Measurements from ENCODE around the gene GOLGA1.
"Not testable (repeated sequence)": the region's sequence is repeated elsewhere in the genome, so short reads cannot be mapped to it uniquely, and the experiment has no call there.

Gene GOLGA1

GRCh38 chr9:124858330-124859046, 82.4 kb downstream of the GOLGA1 start:
- no peak for ATAC-seq
- no peak for DNase-seq

GRCh38 chr9:124857533-124858162, 83.2 kb downstream of the GOLGA1 start:
- no peak for ATAC-seq
- DNase-seq: no peak

GRCh38 chr9:124855944-124856765, 84.7 kb downstream of the GOLGA1 start:
- DNase-seq: peak; percentile 49

GRCh38 chr9:124855566-124855943, 85.3 kb downstream of the GOLGA1 start:
- DNase-seq (no peak), ATAC-seq (no peak)

More at GRCh38 chr9:124855944-124856765, 84.7 kb downstream of the GOLGA1 start:
- ATAC-seq: peak; percentile 16

- ATAC-seq (no peak), DNase-seq (no peak)
Measured at GRCh38 chr9:124854822-124855221, 86.1 kb downstream of the GOLGA1 start.

GRCh38 chr9:124854161-124854560, 86.7 kb downstream of the GOLGA1 start:
- ATAC-seq: no peak

GRCh38 chr9:124853605-124854143, 87.2 kb downstream of the GOLGA1 start:
- DNase-seq (no peak), ATAC-seq (no peak)

More at GRCh38 chr9:124854161-124854560, 86.7 kb downstream of the GOLGA1 start:
- DNase-seq: no peak

GRCh38 chr9:124852829-124853531, 87.9 kb downstream of the GOLGA1 start, which contains the start of gene WDR38:
TSS of gene WDR38 (plus strand) at chr9:124853460. CDS start at chr9:124853532, 72 bp downstream.
- peak; percentile 86 for DNase-seq

GRCh38 chr9:124852121-124852828, 88.6 kb downstream of the GOLGA1 start:
- no peak for ATAC-seq
- DNase-seq: no peak

More at GRCh38 chr9:124852829-124853531, 87.9 kb downstream of the GOLGA1 start, which contains the start of gene WDR38:
- ATAC-seq: peak; percentile 85

GRCh38 chr9:124849801-124850200, 91.1 kb downstream of the GOLGA1 start:
- no peak for ATAC-seq
- no peak for DNase-seq

GRCh38 chr9:124846969-124847368, 93.9 kb downstream of the GOLGA1 start:
- no peak for ATAC-seq

GRCh38 chr9:124846467-124846866, 94.4 kb downstream of the GOLGA1 start:
- not testable (repeated sequence) for DNase-seq, ATAC-seq

More at GRCh38 chr9:124846969-124847368, 93.9 kb downstream of the GOLGA1 start:
- no peak for DNase-seq

- no peak for DNase-seq
- no peak for ATAC-seq
Measured at GRCh38 chr9:124844291-124844690, 96.6 kb downstream of the GOLGA1 start.

- ATAC-seq: no peak
- no peak for DNase-seq
Measured at GRCh38 chr9:124843456-124844034, 97.3 kb downstream of the GOLGA1 start.

- ATAC-seq: no peak
Measured at GRCh38 chr9:124841075-124841821, 99.6 kb downstream of the GOLGA1 start.

GRCh38 chr9:124840300-124840833, 100.5 kb downstream of the GOLGA1 start:
- no peak for ATAC-seq
- no peak for DNase-seq

More at GRCh38 chr9:124841075-124841821, 99.6 kb downstream of the GOLGA1 start:
- DNase-seq: no peak

- ATAC-seq: no peak
- no peak for DNase-seq
Measured at GRCh38 chr9:124839612-124840299, 101.1 kb downstream of the GOLGA1 start.

GRCh38 chr9:124838567-124839275, 102.2 kb downstream of the GOLGA1 start:
- not testable (repeated sequence) for ATAC-seq, DNase-seq
